WTC11 (cell line): ENCODE data around the gene DYNLRB1. TPM values are rescaled to one million over a fixed set of nuclear protein-coding genes. Genes with fewer than 3 reads are reported as not detected.

Source experiments
- ATAC-seq: fragments of 200-7000 bp; cut with Tn5 transposase; 2 replicates; pipeline ENCODE4 v1.10.0; 2021; ENCODE audit warnings: mild to moderate bottlenecking, moderate library complexity
- CTCF ChIA-PET: fragments of 300-600 bp; sonication (Branson Sonifier 250); formaldehyde crosslinking; loops from one replicate; lab custom pipeline; 2021; ENCODE audit warnings: antibody characterized with exemption; lab: Charles Lee
- POLR2A ChIA-PET: fragments of 350-600 bp; sonication (Branson Sonifier 250); formaldehyde crosslinking; loops from one replicate; lab custom pipeline; 2021; ENCODE audit warnings: antibody characterized with exemption; lab: Charles Lee
- DNase-seq: peaks from one replicate; pipeline ENCODE4 v3.0.0; 2021; ENCODE audit warnings: low spot score
- H3K27ac Mint-ChIP-seq: 2 replicates; pipeline ENCODE4 v1.8.0; 2021; ENCODE audit warnings: mixed read lengths
- H3K27me3 Mint-ChIP-seq: 2 replicates; pipeline ENCODE4 v1.8.0; 2021; ENCODE audit warnings: low read depth, mild to moderate bottlenecking, moderate library complexity, mixed read lengths
- H3K36me3 Mint-ChIP-seq: 2 replicates; pipeline ENCODE4 v1.8.0; 2021; ENCODE audit warnings: mixed read lengths
- H3K4me1 Mint-ChIP-seq: 2 replicates; pipeline ENCODE4 v1.8.0; 2022; ENCODE audit warnings: mixed read lengths
- H3K4me3 Mint-ChIP-seq: 2 replicates; pipeline ENCODE4 v1.8.0; 2021; ENCODE audit warnings: mild to moderate bottlenecking, moderate library complexity, mixed read lengths
- H3K9me3 Mint-ChIP-seq: 2 replicates; pipeline ENCODE4 v1.8.0; 2021; ENCODE audit warnings: mixed read lengths
- AFF4 ChIP-seq: sonication (generic); formaldehyde crosslinking; IDR thresholded peaks from 2 replicates; pipeline ENCODE4 v1.8.1; 2023; ENCODE audit warnings: mild to moderate bottlenecking, missing genetic modification reagents, borderline replicate concordance
- CBFB ChIP-seq: sonication (generic); formaldehyde crosslinking; IDR thresholded peaks from 2 replicates; pipeline ENCODE4 v1.8.1; 2022; ENCODE audit warnings: mild to moderate bottlenecking, low read depth, missing genetic modification reagents
- CREB1 ChIP-seq: sonication (generic); formaldehyde crosslinking; IDR thresholded peaks from 2 replicates; pipeline ENCODE4 v1.8.0; 2023; ENCODE audit warnings: mild to moderate bottlenecking, missing genetic modification reagents
- ETV6 ChIP-seq: sonication (generic); formaldehyde crosslinking; IDR thresholded peaks from 2 replicates; pipeline ENCODE4 v1.8.1; 2022; ENCODE audit warnings: mild to moderate bottlenecking, missing genetic modification reagents
- NR3C1 ChIP-seq: sonication (generic); formaldehyde crosslinking; conservative IDR thresholded peaks from 2 replicates; pipeline ENCODE4 v1.8.1; 2023; ENCODE audit warnings: low read depth, mild to moderate bottlenecking, missing genetic modification reagents
- SMAD4 ChIP-seq: sonication (generic); formaldehyde crosslinking; IDR thresholded peaks from 2 replicates; pipeline ENCODE4 v1.8.0; 2022; ENCODE audit warnings: mild to moderate bottlenecking, missing genetic modification reagents
- TEAD1 ChIP-seq: sonication (generic); formaldehyde crosslinking; IDR thresholded peaks from 2 replicates; pipeline ENCODE4 v1.8.0; 2022; ENCODE audit warnings: mild to moderate bottlenecking, missing genetic modification reagents
- ZNF423 ChIP-seq: fragments of 250-450 bp; sonication (Bioruptor Pico); IDR thresholded peaks from 2 replicates; pipeline ENCODE4 v2.1.2; 2022; ENCODE audit warnings: mild to moderate bottlenecking, moderate library complexity
- ZNF671 ChIP-seq: fragments of 250-450 bp; sonication (Bioruptor Pico); IDR thresholded peaks from 2 replicates; pipeline ENCODE4 v1.8.0; 2021; ENCODE audit warnings: mild to moderate bottlenecking
- total RNA-seq: library from RNA; stranded (reverse); gene quantifications from 3 replicates; pipeline ENCODE4 v1.2.3, GENCODE V29; 2021
- TF ChIP-seq, protein P1 (sequence below): sonication (generic); formaldehyde crosslinking; IDR thresholded peaks from 2 replicates; pipeline ENCODE4 v1.8.1; 2023; ENCODE audit warnings: mild to moderate bottlenecking, missing genetic modification reagents
- TF ChIP-seq, protein P2 (sequence below): sonication (generic); formaldehyde crosslinking; IDR thresholded peaks from 2 replicates; pipeline ENCODE4 v1.8.0; 2023; ENCODE audit warnings: missing genetic modification reagents
- TF ChIP-seq, protein P3 (sequence below): sonication (generic); formaldehyde crosslinking; IDR thresholded peaks from 2 replicates; pipeline ENCODE4 v1.8.1; 2023; ENCODE audit warnings: mild to moderate bottlenecking, missing genetic modification reagents

DYNLRB1 gene
- total RNA-seq, 1 experiment from 2014 or later, result 99.3 TPM

- no peak for TF ChIP-seq AFF4
Measured at GRCh38 chr20:34516247-34517113, at the start of gene DYNLRB1 (continued).

- no peak for DNase-seq
- POLR2A ChIA-PET, result no interaction called here
- Mint-ChIP-seq H3K27ac (no peak overlapping the region), H3K4me1 (no peaks in the 10 kb centered on the region), H3K4me3 (no peak overlapping the region), H3K36me3 (peaks cover 18% of the 10 kb centered on the region), H3K27me3 (no peaks in the 10 kb centered on the region), H3K9me3 (no peaks in the 10 kb centered on the region)
- TF ChIP-seq SMAD4 (CRISPR knock-in tag) (no peak), NR3C1 (CRISPR knock-in tag) (no peak), CREB1 (no peak), TEAD1 (no peak), ZNF423 (CRISPR knock-in tag) (no peak)
- TF ChIP-seq, protein P1, sequence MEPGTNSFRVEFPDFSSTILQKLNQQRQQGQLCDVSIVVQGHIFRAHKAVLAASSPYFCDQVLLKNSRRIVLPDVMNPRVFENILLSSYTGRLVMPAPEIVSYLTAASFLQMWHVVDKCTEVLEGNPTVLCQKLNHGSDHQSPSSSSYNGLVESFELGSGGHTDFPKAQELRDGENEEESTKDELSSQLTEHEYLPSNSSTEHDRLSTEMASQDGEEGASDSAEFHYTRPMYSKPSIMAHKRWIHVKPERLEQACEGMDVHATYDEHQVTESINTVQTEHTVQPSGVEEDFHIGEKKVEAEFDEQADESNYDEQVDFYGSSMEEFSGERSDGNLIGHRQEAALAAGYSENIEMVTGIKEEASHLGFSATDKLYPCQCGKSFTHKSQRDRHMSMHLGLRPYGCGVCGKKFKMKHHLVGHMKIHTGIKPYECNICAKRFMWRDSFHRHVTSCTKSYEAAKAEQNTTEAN (CRISPR knock-in tag), result no peak
- TF ChIP-seq, protein P2, sequence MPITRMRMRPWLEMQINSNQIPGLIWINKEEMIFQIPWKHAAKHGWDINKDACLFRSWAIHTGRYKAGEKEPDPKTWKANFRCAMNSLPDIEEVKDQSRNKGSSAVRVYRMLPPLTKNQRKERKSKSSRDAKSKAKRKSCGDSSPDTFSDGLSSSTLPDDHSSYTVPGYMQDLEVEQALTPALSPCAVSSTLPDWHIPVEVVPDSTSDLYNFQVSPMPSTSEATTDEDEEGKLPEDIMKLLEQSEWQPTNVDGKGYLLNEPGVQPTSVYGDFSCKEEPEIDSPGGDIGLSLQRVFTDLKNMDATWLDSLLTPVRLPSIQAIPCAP, result no peak
- TF ChIP-seq, protein P3, sequence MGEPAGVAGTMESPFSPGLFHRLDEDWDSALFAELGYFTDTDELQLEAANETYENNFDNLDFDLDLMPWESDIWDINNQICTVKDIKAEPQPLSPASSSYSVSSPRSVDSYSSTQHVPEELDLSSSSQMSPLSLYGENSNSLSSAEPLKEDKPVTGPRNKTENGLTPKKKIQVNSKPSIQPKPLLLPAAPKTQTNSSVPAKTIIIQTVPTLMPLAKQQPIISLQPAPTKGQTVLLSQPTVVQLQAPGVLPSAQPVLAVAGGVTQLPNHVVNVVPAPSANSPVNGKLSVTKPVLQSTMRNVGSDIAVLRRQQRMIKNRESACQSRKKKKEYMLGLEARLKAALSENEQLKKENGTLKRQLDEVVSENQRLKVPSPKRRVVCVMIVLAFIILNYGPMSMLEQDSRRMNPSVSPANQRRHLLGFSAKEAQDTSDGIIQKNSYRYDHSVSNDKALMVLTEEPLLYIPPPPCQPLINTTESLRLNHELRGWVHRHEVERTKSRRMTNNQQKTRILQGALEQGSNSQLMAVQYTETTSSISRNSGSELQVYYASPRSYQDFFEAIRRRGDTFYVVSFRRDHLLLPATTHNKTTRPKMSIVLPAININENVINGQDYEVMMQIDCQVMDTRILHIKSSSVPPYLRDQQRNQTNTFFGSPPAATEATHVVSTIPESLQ (CRISPR knock-in tag), result no peak
- no peak for ATAC-seq
- CTCF ChIA-PET, result interaction anchor here (0.7 to 0.8 kb wide), 3 partner anchors 9 to 301 kb away, joined by 3 to 4 read pairs (median 3); no protein-coding TSS in a partner anchor
Measured at GRCh38 chr20:34468951-34469350, 47.3 kb upstream of the DYNLRB1 start.

DNA sequence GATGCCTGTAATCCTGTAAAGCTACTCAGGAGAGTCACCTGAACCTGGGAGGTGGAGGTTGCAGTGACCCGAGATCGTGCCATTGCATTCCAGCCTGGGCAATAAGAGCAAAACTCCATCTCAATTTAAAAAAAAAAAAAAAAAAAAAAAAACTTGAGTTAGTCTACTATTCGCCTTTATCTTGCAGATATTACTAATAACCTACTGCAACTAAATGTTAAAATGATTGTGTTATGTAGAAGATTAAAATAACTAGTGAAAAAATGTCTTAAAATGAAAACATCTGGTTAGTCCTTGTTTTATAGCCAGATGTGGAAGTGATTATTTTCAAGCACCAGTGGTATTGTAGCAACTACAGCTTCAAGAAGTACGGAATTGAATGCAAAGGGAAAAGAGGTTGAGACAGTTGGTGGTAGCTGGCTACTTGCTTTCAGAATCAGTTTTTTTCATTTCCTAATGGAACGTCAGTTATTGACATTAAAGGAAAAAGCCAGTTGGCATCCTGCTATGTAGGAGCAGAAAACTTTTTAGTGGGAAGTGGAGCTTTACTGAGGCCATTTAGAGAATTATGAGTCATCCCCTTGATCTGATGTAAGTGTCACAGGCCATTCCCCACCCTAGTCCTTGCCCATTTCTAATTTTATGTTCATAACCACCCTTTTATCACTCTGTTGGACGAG lies 43.8 kb upstream of the DYNLRB1 start:
- H3K27ac Mint-ChIP-seq, result peak overlapping the region; percentile 11; the same call in 1 of the 2 replicates
- peaks cover 4% of the 10 kb centered on the region for H3K9me3 Mint-ChIP-seq
- CTCF ChIA-PET, result interaction anchor here (1.3 to 2.6 kb wide), 2 partner anchors 50 to 160 kb away, joined by 5 to 36 read pairs; no protein-coding TSS in a partner anchor
- POLR2A ChIA-PET, result interaction anchor here (0.5 kb wide), 1 partner anchor 11 kb away, joined by 7 read pairs; no protein-coding TSS in a partner anchor
- no peak for DNase-seq
- ATAC-seq, result no peak
- TF ChIP-seq ETV6 (CRISPR knock-in tag), result no peak
- TF ChIP-seq ZNF671, result no peak
- TF ChIP-seq CBFB (CRISPR knock-in tag), result no peak
- H3K4me1 Mint-ChIP-seq, result no peaks in the 10 kb centered on the region
- H3K27me3 Mint-ChIP-seq, result no peaks in the 10 kb centered on the region
- peaks cover 32% of the 10 kb centered on the region for H3K36me3 Mint-ChIP-seq
- H3K4me3 Mint-ChIP-seq, result no peak overlapping the region
